A673 (cell line): ENCODE measurements around the gene C3orf20. TPM values are rescaled to one million over a fixed set of nuclear protein-coding genes. Genes with fewer than 3 reads are reported as not detected.

Experiments
- BruUV-seq: library from RNA; stranded (reverse); fragments of 400-500 nt; replicated peaks from 2 replicates; lab custom pipeline; 2021; lab: Mats Ljungman, UMichigan
- CTCF ChIA-PET: fragments of 300-600 bp; sonication (Branson Sonifier 250); formaldehyde crosslinking; loops from one replicate; lab custom pipeline; 2022; ENCODE audit warnings: antibody characterized with exemption; lab: Charles Lee
- POLR2A ChIA-PET: fragments of 300-600 bp; sonication (Branson Sonifier 250); formaldehyde crosslinking; loops from one replicate; lab custom pipeline; 2022; ENCODE audit warnings: antibody characterized with exemption; ENCODE audit not compliant: low non-redundant PET; lab: Charles Lee
- DNase-seq: peaks from one replicate; pipeline ENCODE4 v3.0.0-alpha.2; 2015; ENCODE audit warnings: low spot score
- H3K27ac ChIP-seq: fragments of 200-600 bp; sonication (generic); 2 replicates; pipeline ENCODE4 v1.5.1; 2016; ENCODE audit warnings: mixed run types, low read depth, mild to moderate bottlenecking, mixed read lengths, antibody characterized with exemption, low read length; ENCODE audit not compliant: poor library complexity, severe bottlenecking
- H3K27me3 ChIP-seq: fragments of 200-600 bp; sonication (generic); replicated peaks from 2 replicates; pipeline ENCODE4 v1.6.1; 2017; ENCODE audit warnings: mixed run types, low read depth, mild to moderate bottlenecking, mixed read lengths, antibody characterized with exemption, low read length; ENCODE audit not compliant: insufficient read depth, poor library complexity
- H3K36me3 ChIP-seq: fragments of 200-600 bp; sonication (generic); 2 replicates; pipeline ENCODE4 v1.6.1; 2016; ENCODE audit warnings: mixed run types, mild to moderate bottlenecking, mixed read lengths, antibody characterized with exemption, low read length; ENCODE audit not compliant: insufficient read depth, poor library complexity, severe bottlenecking
- H3K4me1 ChIP-seq: fragments of 200-600 bp; sonication (generic); 2 replicates; pipeline ENCODE4 v1.6.1; 2017; ENCODE audit warnings: mixed run types, mild to moderate bottlenecking, mixed read lengths, antibody characterized with exemption, low read length; ENCODE audit not compliant: insufficient read depth, poor library complexity, severe bottlenecking
- H3K4me3 ChIP-seq: fragments of 200-600 bp; sonication (generic); 2 replicates; pipeline ENCODE4 v1.5.1; 2016; ENCODE audit warnings: low read depth, mixed run types, mild to moderate bottlenecking, mixed read lengths, low read length; ENCODE audit not compliant: poor library complexity, severe bottlenecking
- H3K9me3 ChIP-seq: fragments of 200-600 bp; sonication (generic); 2 replicates; pipeline ENCODE4 v1.6.1; 2016; ENCODE audit warnings: mixed run types, low read depth, mild to moderate bottlenecking, mixed read lengths, antibody characterized with exemption, low read length; ENCODE audit not compliant: poor library complexity, severe bottlenecking
- EZH2 ChIP-seq: fragments of 200-600 bp; sonication (generic); IDR thresholded peaks from 2 replicates; pipeline ENCODE4 v1.6.1; 2017; ENCODE audit warnings: borderline replicate concordance, low read depth, mild to moderate bottlenecking, mixed read lengths, antibody characterized with exemption, low read length; ENCODE audit not compliant: poor library complexity, severe bottlenecking
- intact Hi-C: fragments of 100-400 bp; cut with micrococcal nuclease; formaldehyde crosslinking; loops from one replicate; pipeline ENCODE4 v1.10.0; 2022; ENCODE audit not compliant: unreplicated experiment
- total RNA-seq: library from RNA; stranded (reverse); gene quantifications from 2 replicates; pipeline ENCODE4 v1.2.3, GENCODE V29; 2021
- TF ChIP-seq, protein P1 (sequence below): fragments of 300-800, 200-600 bp; sonication (generic); conservative IDR thresholded peaks from 2 replicates; pipeline ENCODE4 v1.5.1; 2017; ENCODE audit warnings: low read depth, mild to moderate bottlenecking, antibody characterized with exemption, low read length, moderate library complexity, mixed read lengths

Gene C3orf20
- total RNA-seq, 1 experiment from 2014 or later, result 0.17 TPM

DNA sequence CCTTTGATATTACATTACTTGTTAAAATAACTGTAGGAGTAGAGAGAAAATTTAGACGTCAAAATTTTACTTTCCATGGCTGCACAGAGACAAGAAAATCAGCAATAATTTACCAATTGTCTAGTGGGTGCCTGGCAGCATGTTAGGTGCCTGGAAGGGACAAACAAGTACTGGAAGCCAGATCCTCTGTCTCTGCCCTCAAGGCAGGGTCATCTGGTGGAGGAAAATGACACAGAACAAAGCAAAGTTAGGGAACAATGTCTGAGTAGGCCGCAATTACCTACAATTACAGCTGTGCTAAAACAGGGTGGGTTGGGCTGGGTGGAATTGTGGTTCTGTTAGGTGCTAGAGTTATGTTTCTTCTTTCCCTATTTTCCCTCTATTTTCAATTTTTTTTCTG lies 16.0 kb upstream of the C3orf20 start:
- CTCF ChIA-PET, result no interaction called here
- BruUV-seq, result no TSS peak
- H3K27ac ChIP-seq, result no peak overlapping the region
- TF ChIP-seq, protein P1, sequence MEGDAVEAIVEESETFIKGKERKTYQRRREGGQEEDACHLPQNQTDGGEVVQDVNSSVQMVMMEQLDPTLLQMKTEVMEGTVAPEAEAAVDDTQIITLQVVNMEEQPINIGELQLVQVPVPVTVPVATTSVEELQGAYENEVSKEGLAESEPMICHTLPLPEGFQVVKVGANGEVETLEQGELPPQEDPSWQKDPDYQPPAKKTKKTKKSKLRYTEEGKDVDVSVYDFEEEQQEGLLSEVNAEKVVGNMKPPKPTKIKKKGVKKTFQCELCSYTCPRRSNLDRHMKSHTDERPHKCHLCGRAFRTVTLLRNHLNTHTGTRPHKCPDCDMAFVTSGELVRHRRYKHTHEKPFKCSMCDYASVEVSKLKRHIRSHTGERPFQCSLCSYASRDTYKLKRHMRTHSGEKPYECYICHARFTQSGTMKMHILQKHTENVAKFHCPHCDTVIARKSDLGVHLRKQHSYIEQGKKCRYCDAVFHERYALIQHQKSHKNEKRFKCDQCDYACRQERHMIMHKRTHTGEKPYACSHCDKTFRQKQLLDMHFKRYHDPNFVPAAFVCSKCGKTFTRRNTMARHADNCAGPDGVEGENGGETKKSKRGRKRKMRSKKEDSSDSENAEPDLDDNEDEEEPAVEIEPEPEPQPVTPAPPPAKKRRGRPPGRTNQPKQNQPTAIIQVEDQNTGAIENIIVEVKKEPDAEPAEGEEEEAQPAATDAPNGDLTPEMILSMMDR, result no peak
- TF ChIP-seq EZH2, result no peak
- no peaks in the 10 kb centered on the region for H3K9me3 ChIP-seq
- peaks cover 95% of the 10 kb centered on the region for H3K36me3 ChIP-seq
- H3K4me3 ChIP-seq, result no peak overlapping the region
- no peaks in the 10 kb centered on the region for H3K4me1 ChIP-seq
- POLR2A ChIA-PET, result no interaction called here
- no peaks in the 10 kb centered on the region for H3K27me3 ChIP-seq
- DNase-seq, result no peak
- intact Hi-C loops, result no loop called here

DNA sequence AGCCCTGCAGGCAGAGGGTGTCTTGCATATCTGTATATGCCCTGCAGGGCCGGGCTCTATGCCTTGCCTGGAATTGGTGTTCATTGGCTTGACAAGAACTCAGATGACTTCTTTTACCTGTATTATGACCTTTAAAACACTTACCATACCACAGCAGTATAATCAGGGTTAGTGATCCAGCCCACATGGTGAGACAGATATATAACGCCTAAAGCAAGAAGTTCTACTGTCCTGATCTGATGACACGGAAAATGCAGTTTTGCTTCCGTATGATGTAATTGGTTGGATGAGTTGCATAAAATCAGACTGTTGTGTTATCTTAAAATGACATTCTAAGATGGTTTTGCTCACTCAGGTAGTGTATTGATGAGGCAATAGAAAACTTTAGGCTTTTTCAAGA lies 14.0 kb upstream of the C3orf20 start:
- ChIA-PET CTCF (no interaction called here), POLR2A (no interaction called here)
- intact Hi-C loops, result no loop called here
- no TSS peak for BruUV-seq
- Histone ChIP-seq H3K4me1 (no peaks in the 10 kb centered on the region), H3K27ac (no peak overlapping the region), H3K4me3 (no peak overlapping the region), H3K36me3 (peaks cover 98% of the 10 kb centered on the region), H3K9me3 (no peaks in the 10 kb centered on the region), H3K27me3 (no peaks in the 10 kb centered on the region)
- DNase-seq, result no peak
- TF ChIP-seq, protein P1, result no peak

DNA sequence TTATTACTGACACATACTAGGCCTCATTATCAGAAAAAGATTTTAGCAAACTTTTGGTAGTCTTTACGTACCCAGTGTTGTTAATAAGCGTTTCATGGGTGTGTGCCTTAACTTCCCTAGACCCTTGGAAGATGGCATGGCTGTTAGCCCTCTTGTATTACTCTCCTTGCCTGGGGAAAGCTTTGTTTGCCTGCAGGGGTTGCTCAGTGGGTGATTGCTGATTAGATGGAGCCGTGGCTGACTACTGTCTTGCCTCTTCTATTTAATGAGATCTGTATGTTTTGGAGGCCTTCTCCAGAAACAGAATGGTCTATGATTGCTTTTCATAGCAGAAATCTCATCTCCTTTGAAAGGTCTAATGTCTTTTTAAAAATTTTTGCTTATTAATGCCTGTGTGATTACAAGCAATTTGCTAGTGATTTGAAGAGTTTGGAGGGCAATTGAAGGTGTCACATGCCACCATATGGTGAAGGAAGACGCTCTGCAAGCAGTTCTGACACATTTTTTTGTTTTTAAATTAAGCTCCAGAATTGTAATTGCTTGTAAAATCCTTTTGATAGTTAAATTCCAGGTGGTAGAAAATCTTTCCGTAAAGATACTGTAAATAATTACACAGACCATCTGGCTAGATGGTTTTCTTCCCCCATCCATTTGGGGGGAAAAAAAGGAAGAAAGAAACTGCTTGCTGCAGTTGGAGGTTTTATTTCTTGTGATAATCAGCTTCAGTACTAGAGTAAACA lies 11.4 kb upstream of the C3orf20 start:
- TF ChIP-seq EZH2, result no peak
- TF ChIP-seq, protein P1, result no peak
- POLR2A ChIA-PET, result interaction anchor here (0.7 kb wide), 1 partner anchor 12 kb away, joined by 3 read pairs; the partner anchor contains the start of gene CCDC174
- CTCF ChIA-PET, result no interaction called here

More for the DNA sequence above, 11.4 kb upstream of the C3orf20 start:
- BruUV-seq, result no TSS peak
- Histone ChIP-seq H3K36me3 (peaks cover 97% of the 10 kb centered on the region), H3K9me3 (no peaks in the 10 kb centered on the region), H3K27ac (no peak overlapping the region), H3K27me3 (no peaks in the 10 kb centered on the region), H3K4me1 (no peaks in the 10 kb centered on the region), H3K4me3 (no peak overlapping the region)
- no peak for DNase-seq
- intact Hi-C loops, result no loop called here
